ENCODE measurements around the gene SPSB1. TPM values are rescaled to one million over a fixed set of nuclear protein-coding genes. Genes with fewer than 3 reads are reported as not detected.
"Not testable (repeated sequence)": the region's sequence is repeated elsewhere in the genome, so short reads cannot be mapped to it uniquely, and the experiment has no call there.

Gene SPSB1
- total RNA-seq, 2 donors from 2014 or later = 29.0 to 57.1 TPM

DNA sequence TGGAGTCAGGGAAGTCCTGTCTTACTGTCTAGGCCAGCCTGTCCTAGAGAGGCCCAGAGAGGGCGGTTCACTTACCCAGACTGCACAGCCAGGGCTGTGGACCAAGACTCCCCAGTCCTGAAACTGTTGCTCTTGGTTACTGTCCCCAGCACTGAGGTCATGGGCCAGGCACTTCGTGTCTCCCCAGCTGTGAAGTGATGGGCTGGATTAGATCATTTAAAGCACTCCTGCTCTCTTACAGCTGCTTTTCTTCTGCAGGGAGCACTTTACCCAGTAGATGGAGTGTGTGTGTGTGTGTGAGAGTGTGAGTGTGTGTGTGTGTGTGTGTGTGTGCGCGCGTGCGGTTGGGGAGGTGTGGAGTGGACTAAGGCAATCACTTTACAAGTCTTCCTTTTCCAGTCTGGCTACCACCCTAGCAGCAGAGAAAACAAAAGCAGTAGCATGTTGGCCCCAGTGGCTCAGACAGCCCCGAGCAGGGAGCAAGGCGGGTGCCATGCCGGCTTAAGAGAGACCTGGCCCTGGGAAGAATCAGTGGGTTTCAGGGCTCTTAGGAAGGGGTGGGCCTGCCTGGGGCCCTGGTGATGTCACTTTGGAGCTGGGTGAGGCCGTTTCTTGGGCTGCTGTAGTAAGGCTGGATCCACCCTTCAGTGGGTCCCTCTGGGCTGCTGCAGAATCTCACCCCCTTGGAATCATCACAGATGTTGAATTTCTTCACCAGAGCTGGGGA, 2.4 kb downstream of the SPSB1 start:
- intact Hi-C loops (cut with DNase I) = loop anchor here (5.0 kb wide), 1 partner anchor 77 kb away; no protein-coding TSS in a partner anchor
- Histone ChIP-seq H3K4me3 (peak overlapping the region; percentile 81 to 94), H3K9me3 (no peaks in the 10 kb centered on the region), H3K36me3 (no peaks in the 10 kb centered on the region), H3K27me3 (replicated peaks; ENCODE audit: insufficient read depth) (no peaks in the 10 kb centered on the region), H3K4me1 (replicated peaks) (no peaks in the 10 kb centered on the region), H3K27ac (peak overlapping the region; percentile 27 to 48)
- 50% methylated on average over 10 of the region's 10 CpGs for WGBS
- TF ChIP-seq POLR2AphosphoS5 (IDR thresholded peaks at IDR 0.05) (no peak), CTCF (IDR thresholded peaks at IDR 0.05) (peak in 2 of 4 experiments; percentile 10 to 19)
- DNase-seq (ENCODE audit: low spot score) = no peak

DNA sequence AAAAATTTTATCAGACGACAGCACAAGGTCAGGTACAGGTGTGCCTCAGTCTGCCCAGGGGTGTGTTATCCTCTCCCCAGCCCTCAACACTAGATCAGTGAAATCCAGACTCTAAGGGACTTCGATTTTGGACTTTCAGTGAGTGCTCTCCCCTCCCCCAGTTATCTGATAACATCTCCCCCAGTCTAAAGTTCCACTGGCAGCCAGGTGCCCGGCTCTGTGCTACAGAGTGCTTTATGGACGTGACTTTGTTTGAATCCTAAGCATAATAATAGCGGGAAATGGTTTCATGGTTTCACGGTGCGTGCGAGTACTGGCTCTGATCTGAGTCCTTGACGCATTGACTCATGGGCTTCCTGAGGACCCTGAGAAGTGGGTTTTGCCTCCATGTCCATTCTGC, 3.2 kb downstream of the SPSB1 start:
- WGBS = 79% methylated on average over 9 of the region's 9 CpGs
- intact Hi-C loops (cut with DNase I) = no loop called here

DNA sequence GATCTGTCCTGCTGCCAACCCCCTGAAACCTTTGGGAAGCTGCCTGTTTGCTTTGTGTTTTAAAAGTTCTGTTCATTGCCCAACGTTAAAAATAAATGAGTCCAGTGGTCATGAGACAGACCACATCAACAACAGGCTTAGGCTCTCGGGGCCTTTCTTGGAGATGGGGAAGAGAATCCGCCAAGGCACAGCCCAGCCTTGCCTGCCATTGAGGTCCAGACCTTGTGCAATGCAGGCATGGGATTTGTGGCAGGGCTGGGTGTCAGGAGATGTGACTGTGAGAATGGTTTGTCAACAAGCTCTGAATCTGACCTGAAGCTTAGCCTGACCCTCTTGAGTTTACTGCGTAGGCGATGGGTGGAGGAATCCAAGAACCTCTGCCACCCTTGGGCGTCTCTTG, 4.2 kb downstream of the SPSB1 start:
- no peak overlapping the region for H3K4me3 ChIP-seq
- no peak for DNase-seq (ENCODE audit: low spot score)
- H3K36me3 ChIP-seq = no peaks in the 10 kb centered on the region
- TF ChIP-seq POLR2AphosphoS5 (IDR thresholded peaks at IDR 0.05) (no peak), POLR2A (IDR thresholded peaks at IDR 0.05) (no peak), CTCF (IDR thresholded peaks at IDR 0.05) (no peak)
- no peaks in the 10 kb centered on the region for H3K4me1 ChIP-seq (replicated peaks)
- intact Hi-C loops (cut with DNase I) = no loop called here
- H3K27me3 ChIP-seq (replicated peaks; ENCODE audit: insufficient read depth) = no peaks in the 10 kb centered on the region
- no peak overlapping the region for H3K27ac ChIP-seq
- no peaks in the 10 kb centered on the region for H3K9me3 ChIP-seq
- WGBS = 81% methylated on average over 6 of the region's 6 CpGs

More for the DNA sequence above, 3.2 kb downstream of the SPSB1 start:
- no peaks in the 10 kb centered on the region for H3K27me3 ChIP-seq (replicated peaks; ENCODE audit: insufficient read depth)
- no peak overlapping the region for H3K27ac ChIP-seq
- no peak overlapping the region for H3K4me3 ChIP-seq
- H3K4me1 ChIP-seq (replicated peaks) = no peaks in the 10 kb centered on the region
- no peaks in the 10 kb centered on the region for H3K36me3 ChIP-seq
- H3K9me3 ChIP-seq = no peaks in the 10 kb centered on the region
- no peak for TF ChIP-seq POLR2A (IDR thresholded peaks at IDR 0.05)
- DNase-seq (ENCODE audit: low spot score) = no peak

- no peak for DNase-seq (ENCODE audit: low spot score)
- Histone ChIP-seq H3K27ac (no peak overlapping the region), H3K4me3 (no peak overlapping the region), H3K4me1 (replicated peaks) (peaks cover 7% of the 10 kb centered on the region), H3K36me3 (no peaks in the 10 kb centered on the region), H3K9me3 (no peaks in the 10 kb centered on the region), H3K27me3 (replicated peaks; ENCODE audit: insufficient read depth) (no peaks in the 10 kb centered on the region)
- intact Hi-C loops (cut with DNase I) = no loop called here
- 92% methylated on average over 9 of the region's 9 CpGs for WGBS
- no peak for TF ChIP-seq POLR2AphosphoS5 (IDR thresholded peaks at IDR 0.05)
- TF ChIP-seq CTCF (IDR thresholded peaks at IDR 0.05) = no peak
- no peak for TF ChIP-seq POLR2A (IDR thresholded peaks at IDR 0.05)
Measured at GRCh38 chr1:9297831-9298230, 5.1 kb downstream of the SPSB1 start.

DNA sequence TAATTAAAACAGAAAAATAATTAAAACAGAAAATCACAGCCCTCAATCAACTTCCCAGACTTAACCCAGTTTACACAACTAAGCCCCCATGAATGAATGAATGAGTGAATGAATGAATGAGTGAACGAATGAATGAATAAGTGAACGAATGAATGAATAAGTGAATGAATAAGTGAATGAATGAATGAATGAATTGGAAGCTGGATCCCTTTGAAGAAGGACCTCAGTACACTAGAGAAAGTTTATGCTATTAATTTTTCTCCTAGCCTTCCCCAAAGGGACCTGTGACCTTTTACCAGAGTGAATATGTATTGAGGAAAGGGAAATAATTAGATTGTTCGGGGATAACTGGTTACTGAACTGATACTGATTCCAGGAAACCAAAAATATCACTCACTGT, 5.6 kb downstream of the SPSB1 start:
- no peak for TF ChIP-seq CTCF (IDR thresholded peaks at IDR 0.05)
- Histone ChIP-seq H3K27ac (no peak overlapping the region), H3K4me1 (replicated peaks) (peaks cover 9% of the 10 kb centered on the region), H3K36me3 (no peaks in the 10 kb centered on the region), H3K27me3 (replicated peaks; ENCODE audit: insufficient read depth) (no peaks in the 10 kb centered on the region), H3K4me3 (no peak overlapping the region), H3K9me3 (no peaks in the 10 kb centered on the region)
- DNase-seq (ENCODE audit: low spot score) = no peak
- intact Hi-C loops (cut with DNase I) = no loop called here
- WGBS = 83% methylated on average over 3 of the region's 3 CpGs

DNA sequence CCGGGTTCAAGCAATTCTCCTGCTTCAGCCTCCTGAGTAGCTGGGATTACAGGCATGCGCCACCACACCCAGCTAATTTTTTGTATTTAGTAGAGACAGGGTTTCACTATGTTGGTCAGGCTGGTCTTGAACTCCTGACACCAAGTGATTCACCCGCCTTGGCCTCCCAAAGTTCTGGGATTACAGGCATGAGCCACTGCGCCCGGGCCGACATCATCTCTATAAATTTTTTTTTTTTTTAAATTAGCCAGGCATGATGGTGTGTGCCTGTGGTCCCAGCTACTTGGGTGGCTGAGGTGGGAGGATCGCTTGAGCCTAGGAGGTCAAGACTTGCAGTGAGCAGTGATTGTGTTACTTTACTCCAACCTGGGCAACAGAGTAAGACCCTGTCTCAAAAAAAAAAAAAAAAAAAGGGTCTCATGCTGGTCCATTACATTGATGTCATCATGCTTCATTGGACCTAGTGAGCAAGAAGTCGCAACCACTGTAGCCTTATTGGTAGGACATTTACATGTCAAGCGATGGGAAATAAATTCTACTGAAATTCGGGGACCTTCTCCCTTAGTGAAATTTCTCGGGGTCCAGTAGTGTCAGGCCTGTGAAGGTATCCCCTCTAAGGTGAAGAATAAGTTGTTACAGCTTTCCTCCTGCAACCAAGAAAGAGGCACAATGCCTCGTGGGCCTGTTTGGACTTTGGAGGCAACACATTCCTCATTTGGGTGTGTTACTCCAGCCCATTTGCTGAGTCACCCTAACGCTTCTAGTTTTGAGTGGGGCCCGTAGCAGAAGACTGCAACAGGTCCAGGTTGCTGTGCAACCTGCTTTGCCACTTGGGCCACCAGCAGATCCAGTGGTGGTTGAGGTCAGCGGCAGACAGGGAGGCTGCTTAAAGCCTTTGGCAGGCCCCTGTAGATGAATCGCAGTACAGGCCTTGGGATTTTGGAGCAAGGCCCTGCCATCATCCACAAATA, 7.2 kb downstream of the SPSB1 start:
- H3K4me3 ChIP-seq; H3K4me1 ChIP-seq (replicated peaks); H3K36me3 ChIP-seq; intact Hi-C loops (cut with DNase I); DNase-seq (ENCODE audit: low spot score); H3K27me3 ChIP-seq (replicated peaks; ENCODE audit: insufficient read depth); H3K9me3 ChIP-seq; H3K27ac ChIP-seq: not testable (repeated sequence)
- 80% methylated on average over 16 of the region's 16 CpGs for WGBS

Measured in prostate gland (tissue), 2 donors.